Sigmoid colon (tissue), 4 donors: ENCODE measurements around the gene C19orf47.

ENCODE experiments used
- CTCF ChIP-seq, 4 experiments: fragments of 450-650 bp in 3 of 4; fragments of 200-600 bp in 1 of 4; IDR thresholded peaks; one replicate each; pipeline ENCODE4 v1.5.1; 2016 to 2019; ENCODE audit warnings: antibody characterized with exemption in 4 of 4, mild to moderate bottlenecking in 3 of 4, moderate library complexity in 2 of 4
- EP300 ChIP-seq, 4 donors: sonication (generic); formaldehyde crosslinking; IDR thresholded peaks; one replicate each; pipeline ENCODE4 v1.6.1; 2017; ENCODE audit warnings: antibody characterized with exemption in 4 of 4
- POLR2A ChIP-seq, 2 donors: fragments of 450-650 bp; IDR thresholded peaks; one replicate each; pipeline ENCODE4 v1.6.1; 2016; ENCODE audit warnings: antibody characterized with exemption in 2 of 2, mild to moderate bottlenecking in 2 of 2, moderate library complexity in 2 of 2

GRCh38 chr19:40377876-40378385, 29.7 kb upstream of the C19orf47 start:
- no peak for TF ChIP-seq CTCF (IDR thresholded peaks at IDR 0.05)
- no peak for TF ChIP-seq EP300 (IDR thresholded peaks at IDR 0.05)
- no peak for TF ChIP-seq POLR2A (IDR thresholded peaks at IDR 0.05)
